WERI-Rb-1 (cell line): ENCODE measurements around the gene FTO.

Source experiments
- DNase-seq: peaks from one replicate; pipeline ENCODE4 v3.0.0-alpha.2; 2020
- H3K27ac ChIP-seq: fragments of 250-450 bp; sonication (Bioruptor Pico); 2 replicates; pipeline ENCODE4 v1.5.1; 2020; ENCODE audit warnings: mild to moderate bottlenecking, moderate library complexity
- H3K27me3 ChIP-seq: fragments of 250-450 bp; sonication (Bioruptor Pico); 2 replicates; pipeline ENCODE4 v1.5.1; 2021; ENCODE audit warnings: mild to moderate bottlenecking, low read depth, moderate library complexity; ENCODE audit not compliant: insufficient read depth, severe bottlenecking
- H3K36me3 ChIP-seq: fragments of 250-450 bp; sonication (Bioruptor Pico); 2 replicates; pipeline ENCODE4 v1.5.1; 2020; ENCODE audit warnings: mild to moderate bottlenecking, moderate library complexity
- H3K4me3 ChIP-seq: 2 replicates; pipeline ENCODE4 v1.5.1; 2011; ENCODE audit warnings: low read depth, mild to moderate bottlenecking, control low read depth, low read length
- H3K9me3 ChIP-seq: fragments of 250-450 bp; sonication (Bioruptor Pico); 2 replicates; pipeline ENCODE4 v1.5.1; 2021; ENCODE audit warnings: mild to moderate bottlenecking, moderate library complexity; ENCODE audit not compliant: severe bottlenecking
- TF ChIP-seq, protein P1 (sequence below): IDR thresholded peaks from 2 replicates; pipeline ENCODE4 v1.5.1; 2011; ENCODE audit warnings: low read depth, mild to moderate bottlenecking, control low read depth, inconsistent platforms, low read length

Gene FTO

DNA sequence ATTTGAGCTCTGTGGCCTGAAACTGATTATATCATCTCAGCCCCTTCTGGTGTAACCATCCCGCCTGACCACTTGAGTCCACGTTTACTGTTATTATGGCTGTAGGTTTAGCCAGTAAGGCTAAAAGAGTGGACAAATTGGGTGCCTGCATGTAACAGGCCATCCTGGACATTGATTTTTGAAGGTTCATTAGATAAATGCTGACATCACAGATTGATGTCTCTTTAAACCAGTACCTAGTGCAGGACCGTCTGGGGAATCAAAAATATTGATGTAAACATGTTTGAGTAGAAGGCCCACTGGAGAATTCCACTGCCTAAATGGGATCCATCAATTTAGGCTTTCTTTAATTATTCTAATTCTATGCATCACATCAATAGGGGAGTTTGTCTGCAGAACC lies 367.6 kb downstream of the FTO start:
- Histone ChIP-seq H3K27ac (no peak overlapping the region), H3K36me3 (no peaks in the 10 kb centered on the region), H3K27me3 (no peaks in the 10 kb centered on the region), H3K4me3 (no peak overlapping the region), H3K9me3 (no peaks in the 10 kb centered on the region)
- DNase-seq = no peak
- TF ChIP-seq, protein P1, sequence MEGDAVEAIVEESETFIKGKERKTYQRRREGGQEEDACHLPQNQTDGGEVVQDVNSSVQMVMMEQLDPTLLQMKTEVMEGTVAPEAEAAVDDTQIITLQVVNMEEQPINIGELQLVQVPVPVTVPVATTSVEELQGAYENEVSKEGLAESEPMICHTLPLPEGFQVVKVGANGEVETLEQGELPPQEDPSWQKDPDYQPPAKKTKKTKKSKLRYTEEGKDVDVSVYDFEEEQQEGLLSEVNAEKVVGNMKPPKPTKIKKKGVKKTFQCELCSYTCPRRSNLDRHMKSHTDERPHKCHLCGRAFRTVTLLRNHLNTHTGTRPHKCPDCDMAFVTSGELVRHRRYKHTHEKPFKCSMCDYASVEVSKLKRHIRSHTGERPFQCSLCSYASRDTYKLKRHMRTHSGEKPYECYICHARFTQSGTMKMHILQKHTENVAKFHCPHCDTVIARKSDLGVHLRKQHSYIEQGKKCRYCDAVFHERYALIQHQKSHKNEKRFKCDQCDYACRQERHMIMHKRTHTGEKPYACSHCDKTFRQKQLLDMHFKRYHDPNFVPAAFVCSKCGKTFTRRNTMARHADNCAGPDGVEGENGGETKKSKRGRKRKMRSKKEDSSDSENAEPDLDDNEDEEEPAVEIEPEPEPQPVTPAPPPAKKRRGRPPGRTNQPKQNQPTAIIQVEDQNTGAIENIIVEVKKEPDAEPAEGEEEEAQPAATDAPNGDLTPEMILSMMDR = no peak

DNA sequence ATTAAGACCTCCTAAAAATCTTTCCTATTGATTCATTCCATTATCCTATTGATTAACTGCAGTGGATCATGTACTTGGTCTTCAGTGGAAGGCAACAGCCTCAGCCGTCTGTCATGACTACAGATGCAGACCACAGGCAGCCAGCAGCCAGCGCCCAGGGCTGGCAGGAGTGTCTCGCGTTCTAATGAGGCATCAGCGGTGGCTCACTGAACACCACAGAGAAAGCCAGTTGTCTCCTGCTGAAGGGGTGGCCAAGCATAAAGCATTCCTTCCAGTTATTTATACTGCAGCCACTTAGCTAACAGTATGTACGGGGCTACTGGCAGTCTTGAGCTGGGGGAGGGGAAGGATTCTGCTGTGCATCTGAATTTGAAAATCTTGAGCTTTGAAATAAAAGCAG lies 368.3 kb downstream of the FTO start:
- Histone ChIP-seq H3K4me3 (no peak overlapping the region), H3K9me3 (no peaks in the 10 kb centered on the region), H3K36me3 (no peaks in the 10 kb centered on the region), H3K27me3 (no peaks in the 10 kb centered on the region), H3K27ac (no peak overlapping the region)
- DNase-seq = no peak
- TF ChIP-seq, protein P1 = no peak

- H3K4me3 ChIP-seq = no peak overlapping the region
- DNase-seq = no peak
- TF ChIP-seq, protein P1 = no peak
- no peaks in the 10 kb centered on the region for H3K9me3 ChIP-seq
- H3K36me3 ChIP-seq = no peaks in the 10 kb centered on the region
- H3K27me3 ChIP-seq = no peaks in the 10 kb centered on the region
- H3K27ac ChIP-seq = no peak overlapping the region
Observed at GRCh38 chr16:54073356-54073755, 369.4 kb downstream of the FTO start.

DNA sequence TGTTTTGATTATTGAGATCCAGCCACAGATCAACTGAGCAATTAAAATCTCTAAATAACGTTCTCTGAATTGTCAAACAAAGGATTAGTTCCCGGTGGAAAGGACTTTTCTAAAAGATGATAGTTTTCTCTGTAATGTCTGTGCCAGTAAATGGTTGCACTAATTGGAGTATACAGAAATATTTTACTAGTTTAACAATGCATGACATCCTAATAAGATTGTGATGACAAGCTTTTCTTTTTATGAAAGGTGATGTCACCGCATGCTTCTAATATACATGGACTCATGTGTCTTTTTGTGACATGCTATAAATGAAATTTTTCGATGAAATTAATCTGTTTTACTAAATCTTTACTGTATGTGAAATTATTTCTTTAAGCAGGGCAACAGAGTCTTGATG lies 371.5 kb downstream of the FTO start:
- TF ChIP-seq, protein P1 = no peak
- H3K27me3 ChIP-seq = no peaks in the 10 kb centered on the region
- no peaks in the 10 kb centered on the region for H3K36me3 ChIP-seq
- no peak for DNase-seq
- H3K27ac ChIP-seq = no peak overlapping the region
- no peaks in the 10 kb centered on the region for H3K9me3 ChIP-seq
- H3K4me3 ChIP-seq = no peak overlapping the region

GRCh38 chr16:54076006-54076504 lies 372.1 kb downstream of the FTO start:
- Histone ChIP-seq H3K27me3 (no peaks in the 10 kb centered on the region), H3K36me3 (no peaks in the 10 kb centered on the region), H3K4me3 (no peak overlapping the region), H3K9me3 (no peaks in the 10 kb centered on the region), H3K27ac (no peak overlapping the region)
- peak; percentile 11 for DNase-seq
- TF ChIP-seq, protein P1 = no peak
